RWPE1 (cell line): Measurements from ENCODE around the gene SERHL2.

Experiments used
- CTCF ChIA-PET: fragments of 350-600 bp; sonication (Branson Sonifier 250); formaldehyde crosslinking; extraction: SDS; loops from one replicate; lab custom pipeline; 2021; lab: Yijun Ruan, JAX
- POLR2A ChIA-PET: fragments of 400-600 bp; formaldehyde crosslinking; extraction: SDS; loops from one replicate; lab custom pipeline; 2020; ENCODE audit warnings: antibody characterized with exemption; ENCODE audit not compliant: low non-redundant PET; lab: Yijun Ruan, JAX
- DNase-seq: peaks from one replicate; pipeline ENCODE4 v3.0.0; 2012; ENCODE audit warnings: low spot score
- H3K27ac ChIP-seq: fragments of 450-650 bp; 2 replicates; pipeline ENCODE4 v1.5.1; 2017
- TF ChIP-seq, protein P1 (sequence below): fragments of 450-650 bp; conservative IDR thresholded peaks from 2 replicates; pipeline ENCODE4 v1.5.1; 2017; ENCODE audit warnings: low read depth, mild to moderate bottlenecking

SERHL2 gene

DNA sequence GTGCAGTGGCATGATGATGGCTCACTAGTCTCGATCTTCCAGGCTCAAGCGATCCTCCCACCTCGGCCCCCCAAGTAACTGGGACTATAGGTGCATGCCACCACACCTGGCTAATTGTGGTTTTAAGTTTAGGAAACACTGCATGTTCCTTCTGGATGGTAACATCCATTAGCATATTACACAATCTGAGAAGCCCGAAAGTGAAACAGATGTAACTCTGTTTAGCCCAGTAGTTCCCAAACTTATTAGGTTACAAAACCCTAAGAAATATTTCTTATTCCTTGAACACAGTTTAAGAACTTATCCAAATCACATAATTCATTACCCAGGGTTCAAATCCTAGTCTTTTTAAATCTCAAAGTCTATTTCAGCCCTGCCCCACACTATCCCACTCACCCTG lies 32.6 kb downstream of the SERHL2 start:
- TF ChIP-seq, protein P1, sequence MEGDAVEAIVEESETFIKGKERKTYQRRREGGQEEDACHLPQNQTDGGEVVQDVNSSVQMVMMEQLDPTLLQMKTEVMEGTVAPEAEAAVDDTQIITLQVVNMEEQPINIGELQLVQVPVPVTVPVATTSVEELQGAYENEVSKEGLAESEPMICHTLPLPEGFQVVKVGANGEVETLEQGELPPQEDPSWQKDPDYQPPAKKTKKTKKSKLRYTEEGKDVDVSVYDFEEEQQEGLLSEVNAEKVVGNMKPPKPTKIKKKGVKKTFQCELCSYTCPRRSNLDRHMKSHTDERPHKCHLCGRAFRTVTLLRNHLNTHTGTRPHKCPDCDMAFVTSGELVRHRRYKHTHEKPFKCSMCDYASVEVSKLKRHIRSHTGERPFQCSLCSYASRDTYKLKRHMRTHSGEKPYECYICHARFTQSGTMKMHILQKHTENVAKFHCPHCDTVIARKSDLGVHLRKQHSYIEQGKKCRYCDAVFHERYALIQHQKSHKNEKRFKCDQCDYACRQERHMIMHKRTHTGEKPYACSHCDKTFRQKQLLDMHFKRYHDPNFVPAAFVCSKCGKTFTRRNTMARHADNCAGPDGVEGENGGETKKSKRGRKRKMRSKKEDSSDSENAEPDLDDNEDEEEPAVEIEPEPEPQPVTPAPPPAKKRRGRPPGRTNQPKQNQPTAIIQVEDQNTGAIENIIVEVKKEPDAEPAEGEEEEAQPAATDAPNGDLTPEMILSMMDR = no peak
- ChIA-PET POLR2A (no interaction called here), CTCF (no interaction called here)
- DNase-seq = no peak
- no peak overlapping the region for H3K27ac ChIP-seq

- TF ChIP-seq, protein P1 = no peak
- DNase-seq = no peak
- ChIA-PET CTCF (no interaction called here), POLR2A (no interaction called here)
- no peak overlapping the region for H3K27ac ChIP-seq
Observed at GRCh38 chr22:42587588-42588175, 33.9 kb downstream of the SERHL2 start.

GRCh38 chr22:42591987-42592386 lies 38.2 kb downstream of the SERHL2 start:
- no peak for DNase-seq
- TF ChIP-seq, protein P1 = no peak
- ChIA-PET CTCF (no interaction called here), POLR2A (no interaction called here)
- peak overlapping the region; percentile 28; the same call in 1 of the 2 replicates for H3K27ac ChIP-seq

DNA sequence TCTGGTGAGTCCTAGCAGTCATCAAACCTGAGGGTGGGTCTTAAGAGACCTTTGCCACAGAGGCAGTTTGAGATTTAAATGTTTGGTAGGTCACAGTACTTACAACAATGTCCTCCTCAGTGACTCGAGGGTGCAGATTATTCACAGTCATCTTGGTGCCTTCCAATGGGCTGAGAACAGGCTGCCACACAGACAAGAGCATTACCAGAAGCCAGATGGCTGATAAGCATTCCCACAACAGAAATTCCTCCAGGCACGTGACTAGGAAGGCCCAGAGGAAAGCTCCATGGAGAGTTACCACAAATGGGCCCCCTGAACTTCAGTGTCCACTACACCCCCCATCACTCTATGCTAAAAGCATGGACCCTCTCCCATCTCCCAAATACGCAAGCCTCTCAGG lies 41.7 kb downstream of the SERHL2 start:
- ChIA-PET POLR2A (no interaction called here), CTCF (no interaction called here)
- no peak overlapping the region for H3K27ac ChIP-seq
- DNase-seq = no peak
- TF ChIP-seq, protein P1 = no peak

GRCh38 chr22:42596336-42596735 lies 42.6 kb downstream of the SERHL2 start:
- TF ChIP-seq, protein P1 = no peak
- POLR2A ChIA-PET = no interaction called here

DNA sequence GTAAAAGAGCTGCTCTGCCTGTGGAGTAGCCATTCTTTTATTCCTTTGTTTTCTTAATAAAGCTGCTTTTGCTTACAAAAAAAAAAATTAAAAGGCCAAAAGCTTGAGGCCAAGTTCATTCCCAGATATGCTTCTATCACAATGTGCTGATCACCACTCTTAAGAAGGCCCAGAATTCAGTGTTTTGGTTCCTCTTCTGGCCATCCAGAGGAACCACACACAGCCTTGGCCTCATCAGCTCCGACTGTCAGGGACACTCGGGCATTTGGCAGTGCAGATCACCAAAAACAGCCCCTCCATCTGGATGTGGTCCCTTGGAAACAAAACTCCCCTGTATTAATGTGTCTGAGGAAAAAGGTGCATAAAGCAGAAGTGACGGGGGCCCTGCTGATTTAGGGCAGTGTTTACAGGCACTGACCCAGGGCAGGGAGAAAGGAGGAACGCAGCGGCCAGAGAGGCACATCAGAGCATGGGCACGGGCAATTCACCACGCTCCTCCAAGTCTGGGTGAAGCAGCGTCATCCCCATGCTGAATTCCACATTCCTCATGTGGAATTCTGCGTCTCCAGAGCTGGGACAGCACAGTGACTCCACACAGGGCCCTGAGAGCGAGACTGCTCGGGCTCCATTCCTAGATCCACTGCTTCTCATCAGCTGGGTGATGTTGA lies 43.2 kb downstream of the SERHL2 start:
- TF ChIP-seq, protein P1 = no peak
- CTCF ChIA-PET = no interaction called here
- POLR2A ChIA-PET = no interaction called here

More at GRCh38 chr22:42596336-42596735, 42.6 kb downstream of the SERHL2 start:
- DNase-seq = no peak
- H3K27ac ChIP-seq = no peak overlapping the region
- CTCF ChIA-PET = no interaction called here

More for the DNA sequence above, 43.2 kb downstream of the SERHL2 start:
- H3K27ac ChIP-seq = 0 out of 2 replicates have a peak overlapping the region, but pooled peaks have one; percentile 9
- DNase-seq = no peak
